GM19372 (cell line): ENCODE measurements around the gene PDZRN3.

Experiments used
- ATAC-seq: cut with Tn5 transposase; IDR thresholded peaks from one replicate; pipeline ENCODE4 v1.9.1; 2021; ENCODE audit warnings: mild to moderate bottlenecking, low read depth, moderate library complexity; ENCODE audit not compliant: unreplicated experiment

Gene PDZRN3

DNA sequence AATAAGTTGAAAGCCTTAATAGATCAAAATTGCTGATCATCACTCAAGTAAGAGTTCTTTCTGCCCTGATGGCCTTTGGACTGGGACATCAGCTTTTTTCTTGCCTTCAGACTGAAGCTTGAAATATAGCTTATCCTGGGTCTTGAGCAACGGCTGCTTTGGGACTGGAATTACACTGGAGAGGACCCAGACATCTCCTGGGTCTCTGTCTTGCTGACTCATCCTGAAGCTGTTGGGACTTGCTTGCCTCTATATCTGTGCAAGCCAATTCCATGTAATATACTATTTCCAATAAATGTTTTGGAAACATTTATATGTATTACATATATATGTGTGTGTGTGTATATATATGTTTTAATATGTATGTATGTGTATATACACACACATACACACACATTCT, 260.2 kb downstream of the PDZRN3 start:
- ATAC-seq = no peak

DNA sequence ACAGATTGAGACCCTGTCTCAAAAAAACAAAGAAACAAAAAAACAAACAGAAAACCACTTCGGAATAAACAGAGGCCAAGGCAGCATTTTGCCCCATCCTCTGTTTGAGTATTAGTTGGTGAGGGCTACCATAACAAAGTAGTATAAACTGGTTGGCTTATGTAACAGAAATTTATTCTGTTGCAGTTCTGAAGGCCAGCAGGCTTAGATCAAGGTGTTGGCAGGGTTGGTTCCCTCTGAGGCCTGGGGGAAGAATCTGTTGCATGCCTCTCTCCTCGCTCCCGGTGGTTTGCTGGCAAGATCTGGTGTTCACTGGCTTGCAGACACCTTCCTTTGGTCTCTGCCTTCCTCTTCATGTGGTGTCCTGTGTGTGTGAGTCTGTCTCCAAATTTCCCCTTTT, 261.6 kb downstream of the PDZRN3 start:
- no peak for ATAC-seq

GRCh38 chr3:73361591-73361990, 263.1 kb downstream of the PDZRN3 start:
- ATAC-seq = no peak

DNA sequence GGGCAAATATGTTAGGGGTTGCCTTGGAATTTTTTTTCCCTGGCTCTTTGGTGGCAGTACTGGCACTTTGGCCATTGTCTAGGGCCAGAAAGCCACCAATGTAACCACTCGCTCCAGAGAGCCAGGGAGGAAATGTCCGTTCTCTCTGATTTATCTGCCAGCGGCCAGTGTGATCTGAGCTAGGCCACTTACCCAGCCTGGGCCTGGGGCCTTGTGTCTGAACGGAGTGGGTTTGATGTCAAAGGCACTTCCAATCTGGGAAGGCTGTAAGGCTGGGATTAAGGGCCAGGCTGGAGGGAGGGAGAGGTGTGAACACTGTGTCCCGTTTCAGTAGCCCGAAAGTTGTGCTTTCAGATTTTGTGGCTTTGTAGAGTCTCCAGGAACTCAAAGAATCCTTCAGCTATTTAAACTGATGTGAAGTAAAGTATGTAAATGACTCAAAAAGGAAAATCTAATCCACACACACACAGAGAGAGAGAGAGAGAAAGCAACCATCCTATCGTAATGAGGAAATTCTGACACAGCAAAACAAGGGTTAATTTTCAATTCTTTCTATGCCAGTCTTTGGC, 271.0 kb downstream of the PDZRN3 start:
- ATAC-seq = no peak

DNA sequence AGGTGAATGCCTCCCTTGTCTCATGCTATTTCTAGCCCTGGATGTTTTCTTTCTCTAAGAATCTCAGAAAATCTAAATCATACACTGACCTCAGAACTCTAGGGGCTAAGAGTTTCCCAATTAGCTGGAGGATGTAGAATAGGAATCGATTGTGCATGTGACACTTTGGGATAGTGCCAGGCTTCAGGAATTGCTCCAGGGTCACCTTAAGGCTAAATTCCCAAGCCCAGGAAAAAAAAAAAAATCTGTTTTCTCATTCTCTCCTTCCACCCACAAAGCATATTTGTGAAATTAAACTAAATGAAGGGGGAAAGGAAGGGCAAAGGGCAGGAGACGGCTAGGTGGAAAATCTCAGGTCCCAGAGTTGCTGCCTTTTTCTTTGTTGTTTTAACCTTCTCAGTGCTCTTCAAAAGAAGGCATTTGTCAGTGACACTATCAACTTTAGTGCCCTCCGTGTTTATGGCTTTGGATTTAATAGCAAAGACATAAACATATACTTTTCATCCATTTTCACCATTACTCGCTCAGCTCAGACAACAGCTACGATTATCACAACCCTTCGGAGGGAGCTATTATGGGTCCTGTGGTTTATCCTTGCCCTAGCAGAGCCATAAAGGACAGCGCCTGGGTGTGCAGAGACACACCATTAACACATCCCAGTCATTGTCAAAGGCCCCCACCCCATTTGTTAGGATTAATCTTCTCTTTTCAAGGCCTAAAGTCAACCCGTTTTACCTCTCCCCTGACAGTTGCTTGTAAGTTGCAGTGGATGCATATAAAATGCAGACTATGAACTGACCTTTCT, 271.7 kb downstream of the PDZRN3 start:
- ATAC-seq = no peak

DNA sequence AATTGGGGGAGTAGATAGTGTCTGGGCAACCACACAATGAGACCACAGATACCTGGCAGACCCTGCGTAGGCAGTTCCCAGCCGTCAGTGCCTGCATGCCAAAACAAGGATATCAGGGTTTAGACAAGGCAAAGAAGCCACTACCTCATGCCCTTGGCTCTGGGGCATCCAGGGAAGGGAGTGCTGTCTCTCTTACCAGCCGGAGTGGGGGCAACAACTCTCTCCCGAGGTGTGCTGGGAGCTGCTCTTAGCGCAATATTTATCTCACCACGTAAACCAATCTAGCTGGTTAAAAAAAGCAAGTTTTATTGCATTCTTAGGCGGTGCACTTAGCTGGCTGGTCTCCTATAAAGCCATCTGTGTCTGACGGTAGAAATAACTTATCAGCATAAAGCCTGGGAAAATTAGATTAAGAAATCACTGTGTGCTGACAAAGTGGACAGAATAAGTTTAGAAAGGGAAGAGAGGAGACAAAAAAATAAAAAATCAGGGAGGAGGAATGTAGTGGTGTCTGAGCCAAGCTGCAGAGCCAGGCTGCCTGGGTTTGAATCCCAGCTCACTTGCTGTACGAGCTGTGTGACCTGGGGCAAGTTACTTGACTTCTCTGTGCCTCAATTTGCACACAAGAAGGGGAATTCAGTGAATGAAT, 273.2 kb downstream of the PDZRN3 start:
- no peak for ATAC-seq

GRCh38 chr3:73350996-73351395, 273.7 kb downstream of the PDZRN3 start:
- no peak for ATAC-seq

- ATAC-seq = no peak
Observed at GRCh38 chr3:73349657-73350056, 275.1 kb downstream of the PDZRN3 start.

DNA sequence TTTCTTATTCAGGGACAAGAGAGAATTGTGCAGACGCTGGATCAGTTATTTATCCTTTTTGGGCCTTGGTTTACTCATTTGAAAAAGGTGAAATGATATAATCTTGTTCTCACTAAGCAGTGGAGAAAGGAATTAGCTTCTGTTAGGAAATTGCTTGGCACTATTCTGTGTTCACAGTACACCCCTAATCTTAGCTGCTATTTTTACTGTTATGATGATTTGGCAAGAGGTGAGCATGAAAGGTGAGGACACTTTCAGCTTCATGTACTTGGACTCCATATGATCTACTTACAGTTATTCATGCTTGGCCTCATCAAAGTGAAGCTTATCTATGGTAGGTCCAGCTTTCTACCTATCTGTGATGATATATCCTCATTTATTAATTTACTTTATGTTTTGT, 282.7 kb downstream of the PDZRN3 start:
- ATAC-seq = no peak

GRCh38 chr3:73341272-73341935, 283.3 kb downstream of the PDZRN3 start:
- ATAC-seq = no peak

DNA sequence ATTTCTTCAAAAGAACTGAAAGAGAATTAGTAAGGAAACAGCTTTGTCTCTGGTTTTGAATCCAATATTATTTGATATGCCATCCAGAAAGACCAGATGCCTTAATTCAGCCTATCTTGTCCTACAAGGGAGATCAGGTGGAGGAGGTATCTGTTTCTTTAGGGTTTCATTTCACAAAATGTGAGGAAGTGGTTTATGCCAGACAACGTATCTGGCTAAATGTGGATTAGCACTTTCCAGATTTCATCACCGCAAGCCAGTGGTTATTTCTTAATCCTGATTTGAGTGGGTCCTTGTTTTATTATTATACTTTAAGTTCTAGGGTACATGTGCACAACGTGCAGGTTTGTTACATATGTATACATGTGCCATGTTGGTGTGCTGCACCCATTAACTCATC, 292.2 kb downstream of the PDZRN3 start:
- no peak for ATAC-seq
